Measurements from ENCODE around the gene SAFB2.
A peak's percentile ranks its signal among the peaks of the same experiment; 100 is the strongest.

The SAFB2 gene

GRCh38 chr19:5624018-5624663 is 1.6 kb upstream of the SAFB2 start:
- H3K36me3 ChIP-seq (ENCODE audit: insufficient read depth, low read length) = peaks cover 83% of the 10 kb centered on the region
- H2AFZ ChIP-seq (ENCODE audit: low read length) = no peak overlapping the region
- H3F3A ChIP-seq (ENCODE audit: insufficient read depth, low read length) = no peaks in the 10 kb centered on the region
- peaks cover 8% of the 10 kb centered on the region; the same call in 1 of the 2 replicates for H4K20me1 ChIP-seq (ENCODE audit: insufficient read depth, low read length)
- no peaks in the 10 kb centered on the region for H3K9me2 ChIP-seq (ENCODE audit: low read depth, low read length)
- no peaks in the 10 kb centered on the region for H3K9me3 ChIP-seq (ENCODE audit: low read length)
- peak overlapping the region; percentile 68 for H3K27ac ChIP-seq (ENCODE audit: low read depth, low read length, poor library complexity, severe bottlenecking)
- H3K27me3 ChIP-seq (ENCODE audit: insufficient read depth, low read length) = no peaks in the 10 kb centered on the region
- peak overlapping the region; percentile 96 for H3K9ac ChIP-seq (ENCODE audit: low read length)
- no peak for TF ChIP-seq EZH2 (IDR thresholded peaks at IDR 0.05; ENCODE audit: borderline replicate concordance, low read length)
- peaks cover 95% of the 10 kb centered on the region for H3K79me2 ChIP-seq (ENCODE audit: insufficient read depth, low read length)
- H3K4me2 ChIP-seq (ENCODE audit: low read length) = peak overlapping the region; percentile 98
- H3K4me3 ChIP-seq (ENCODE audit: low read depth, low read length, poor library complexity, severe bottlenecking) = peak overlapping the region; percentile 100
- H3K4me1 ChIP-seq (ENCODE audit: insufficient read depth, low read length, severe bottlenecking) = peaks cover 74% of the 10 kb centered on the region

GRCh38 chr19:5623397-5624017 is 931 bp upstream of the SAFB2 start:
- no peak overlapping the region for H2AFZ ChIP-seq (ENCODE audit: low read length)

DNA sequence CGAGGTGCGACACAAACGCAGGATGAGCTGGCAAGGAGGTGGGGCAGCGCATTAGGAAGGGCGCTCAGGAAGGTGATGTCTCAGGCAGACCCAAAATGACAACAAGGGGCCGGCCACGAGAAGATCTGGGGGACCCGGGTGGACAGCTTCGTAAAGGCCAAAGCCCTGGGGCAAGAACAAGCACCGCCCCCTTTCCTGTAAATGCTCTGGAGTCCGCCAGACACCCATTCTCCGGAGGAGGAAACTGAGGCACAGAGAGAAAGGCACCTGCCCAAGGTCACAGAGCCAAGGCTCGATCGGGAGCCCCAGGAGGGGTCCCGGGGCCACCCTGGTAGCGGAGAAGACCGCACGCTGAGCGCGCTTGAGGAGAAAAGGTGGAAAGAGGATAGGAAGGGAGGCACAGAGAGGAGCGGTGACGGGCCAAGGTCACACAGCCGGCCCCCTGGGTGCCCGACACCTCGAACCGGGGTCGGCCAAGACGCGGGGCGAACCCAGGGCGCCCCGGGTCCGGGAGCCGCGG is 571 bp downstream of the SAFB2 start:
- Histone ChIP-seq H3K9me2 (ENCODE audit: low read depth, low read length) (no peaks in the 10 kb centered on the region), H3K9me3 (ENCODE audit: low read length) (no peaks in the 10 kb centered on the region), H3K9ac (ENCODE audit: low read length) (peak overlapping the region; percentile 99), H4K20me1 (ENCODE audit: insufficient read depth, low read length) (0 out of 2 replicates have a peak, but pooled peaks cover 3% of the 10 kb centered on the region), H3F3A (ENCODE audit: insufficient read depth, low read length) (no peaks in the 10 kb centered on the region), H3K27me3 (ENCODE audit: insufficient read depth, low read length) (no peaks in the 10 kb centered on the region), H3K36me3 (ENCODE audit: insufficient read depth, low read length) (peaks cover 83% of the 10 kb centered on the region), H3K27ac (ENCODE audit: low read depth, low read length, poor library complexity, severe bottlenecking) (peak overlapping the region; percentile 62), H3K4me1 (ENCODE audit: insufficient read depth, low read length, severe bottlenecking) (peaks cover 52% of the 10 kb centered on the region), H3K4me2 (ENCODE audit: low read length) (peak overlapping the region; percentile 96), H3K4me3 (ENCODE audit: low read depth, low read length, poor library complexity, severe bottlenecking) (peak overlapping the region; percentile 100), H3K79me2 (ENCODE audit: insufficient read depth, low read length) (peaks cover 95% of the 10 kb centered on the region), H2AFZ (ENCODE audit: low read length) (no peak overlapping the region)
- no peak for TF ChIP-seq EZH2 (IDR thresholded peaks at IDR 0.05; ENCODE audit: borderline replicate concordance, low read length)
- TF ChIP-seq, protein P1, sequence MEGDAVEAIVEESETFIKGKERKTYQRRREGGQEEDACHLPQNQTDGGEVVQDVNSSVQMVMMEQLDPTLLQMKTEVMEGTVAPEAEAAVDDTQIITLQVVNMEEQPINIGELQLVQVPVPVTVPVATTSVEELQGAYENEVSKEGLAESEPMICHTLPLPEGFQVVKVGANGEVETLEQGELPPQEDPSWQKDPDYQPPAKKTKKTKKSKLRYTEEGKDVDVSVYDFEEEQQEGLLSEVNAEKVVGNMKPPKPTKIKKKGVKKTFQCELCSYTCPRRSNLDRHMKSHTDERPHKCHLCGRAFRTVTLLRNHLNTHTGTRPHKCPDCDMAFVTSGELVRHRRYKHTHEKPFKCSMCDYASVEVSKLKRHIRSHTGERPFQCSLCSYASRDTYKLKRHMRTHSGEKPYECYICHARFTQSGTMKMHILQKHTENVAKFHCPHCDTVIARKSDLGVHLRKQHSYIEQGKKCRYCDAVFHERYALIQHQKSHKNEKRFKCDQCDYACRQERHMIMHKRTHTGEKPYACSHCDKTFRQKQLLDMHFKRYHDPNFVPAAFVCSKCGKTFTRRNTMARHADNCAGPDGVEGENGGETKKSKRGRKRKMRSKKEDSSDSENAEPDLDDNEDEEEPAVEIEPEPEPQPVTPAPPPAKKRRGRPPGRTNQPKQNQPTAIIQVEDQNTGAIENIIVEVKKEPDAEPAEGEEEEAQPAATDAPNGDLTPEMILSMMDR (IDR thresholded peaks at IDR 0.05; ENCODE audit: low read length) = no peak

More at GRCh38 chr19:5623397-5624017, 931 bp upstream of the SAFB2 start:
- Histone ChIP-seq H3K79me2 (ENCODE audit: insufficient read depth, low read length) (peaks cover 95% of the 10 kb centered on the region), H3K9me3 (ENCODE audit: low read length) (no peaks in the 10 kb centered on the region), H4K20me1 (ENCODE audit: insufficient read depth, low read length) (peaks cover 7% of the 10 kb centered on the region; the same call in 1 of the 2 replicates), H3K9ac (ENCODE audit: low read length) (peak overlapping the region; percentile 96), H3K4me3 (ENCODE audit: low read depth, low read length, poor library complexity, severe bottlenecking) (peak overlapping the region; percentile 100), H3F3A (ENCODE audit: insufficient read depth, low read length) (no peaks in the 10 kb centered on the region), H3K4me2 (ENCODE audit: low read length) (peak overlapping the region; percentile 98), H3K27me3 (ENCODE audit: insufficient read depth, low read length) (no peaks in the 10 kb centered on the region), H3K9me2 (ENCODE audit: low read depth, low read length) (no peaks in the 10 kb centered on the region), H3K36me3 (ENCODE audit: insufficient read depth, low read length) (peaks cover 83% of the 10 kb centered on the region), H3K4me1 (ENCODE audit: insufficient read depth, low read length, severe bottlenecking) (peaks cover 67% of the 10 kb centered on the region), H3K27ac (ENCODE audit: low read depth, low read length, poor library complexity, severe bottlenecking) (peak overlapping the region; percentile 68)
- no peak for TF ChIP-seq EZH2 (IDR thresholded peaks at IDR 0.05; ENCODE audit: borderline replicate concordance, low read length)
- TF ChIP-seq, protein P1 (IDR thresholded peaks at IDR 0.05; ENCODE audit: low read length) = no peak
